Chondrocyte (in vitro differentiated cells): ENCODE data around the gene RAP1B. TPM values are rescaled to one million over a fixed set of nuclear protein-coding genes. Genes with fewer than 3 reads are reported as not detected.
A peak's percentile ranks its signal among the peaks of the same experiment; 100 is the strongest.

Experiments
- DNase-seq: peaks from one replicate; pipeline ENCODE4 v3.0.0; 2021; ENCODE audit warnings: mixed read lengths, low spot score
- H3K27ac Mint-ChIP-seq: one replicate; pipeline ENCODE4 v1.8.0; 2021; ENCODE audit warnings: mild to moderate bottlenecking, moderate library complexity, mixed read lengths; ENCODE audit not compliant: unreplicated experiment
- H3K27me3 Mint-ChIP-seq: 2 replicates; pipeline ENCODE4 v1.8.0; 2021; ENCODE audit warnings: low read depth, mixed read lengths
- H3K36me3 Mint-ChIP-seq: 2 replicates; pipeline ENCODE4 v1.8.0; 2021; ENCODE audit warnings: low read depth, mixed read lengths
- H3K4me1 Mint-ChIP-seq: 2 replicates; pipeline ENCODE4 v1.8.0; 2021; ENCODE audit warnings: low read depth, mild to moderate bottlenecking, mixed read lengths
- H3K4me3 Mint-ChIP-seq: one replicate; pipeline ENCODE4 v1.8.0; 2021; ENCODE audit warnings: mild to moderate bottlenecking, moderate library complexity, mixed read lengths; ENCODE audit not compliant: unreplicated experiment
- H3K9me3 Mint-ChIP-seq: 2 replicates; pipeline ENCODE4 v1.8.0; 2021; ENCODE audit warnings: low read depth, mixed read lengths
- CTCF ChIP-seq: fragments of 200-600 bp; sonication (generic); IDR thresholded peaks from 2 replicates; pipeline ENCODE4 v1.5.0; 2021; ENCODE audit warnings: antibody characterized with exemption, mild to moderate bottlenecking, moderate library complexity
- total RNA-seq: library from RNA; stranded (reverse); gene quantifications from 3 replicates; pipeline ENCODE4 v1.2.1, GENCODE V29; 2021

Gene RAP1B
- total RNA-seq, 1 donor from 2014 or later, result 239 TPM

GRCh38 chr12:68638171-68638570 lies 27.5 kb downstream of the RAP1B start:
- Mint-ChIP-seq H3K27me3 (no peaks in the 10 kb centered on the region), H3K4me3 (no peak overlapping the region), H3K27ac (peak overlapping the region; percentile 38), H3K9me3 (no peaks in the 10 kb centered on the region), H3K4me1 (peaks cover 87% of the 10 kb centered on the region), H3K36me3 (peaks cover 2% of the 10 kb centered on the region)
- no peak for DNase-seq
- no peak for TF ChIP-seq CTCF

- H3K4me1 Mint-ChIP-seq, result peaks cover 82% of the 10 kb centered on the region
- H3K27ac Mint-ChIP-seq, result peak overlapping the region; percentile 74
- H3K9me3 Mint-ChIP-seq, result no peaks in the 10 kb centered on the region
Measured at GRCh38 chr12:68638721-68639395, 28.2 kb downstream of the RAP1B start.

GRCh38 chr12:68639396-68639767 lies 28.7 kb downstream of the RAP1B start:
- DNase-seq, result no peak
- no peaks in the 10 kb centered on the region for H3K9me3 Mint-ChIP-seq
- H3K27me3 Mint-ChIP-seq, result no peaks in the 10 kb centered on the region
- H3K4me1 Mint-ChIP-seq, result peaks cover 81% of the 10 kb centered on the region
- H3K4me3 Mint-ChIP-seq, result no peak overlapping the region
- H3K27ac Mint-ChIP-seq, result peak overlapping the region; percentile 74
- no peak for TF ChIP-seq CTCF
- H3K36me3 Mint-ChIP-seq, result no peaks in the 10 kb centered on the region

More at GRCh38 chr12:68638721-68639395, 28.2 kb downstream of the RAP1B start:
- no peaks in the 10 kb centered on the region for H3K36me3 Mint-ChIP-seq
- DNase-seq, result no peak
- no peak overlapping the region for H3K4me3 Mint-ChIP-seq
- TF ChIP-seq CTCF, result no peak
- no peaks in the 10 kb centered on the region for H3K27me3 Mint-ChIP-seq

GRCh38 chr12:68641138-68641537 lies 30.4 kb downstream of the RAP1B start:
- Mint-ChIP-seq H3K27me3 (no peaks in the 10 kb centered on the region), H3K4me1 (peaks cover 70% of the 10 kb centered on the region), H3K9me3 (no peaks in the 10 kb centered on the region), H3K4me3 (no peak overlapping the region), H3K36me3 (no peaks in the 10 kb centered on the region), H3K27ac (peak overlapping the region; percentile 33)
- TF ChIP-seq CTCF, result no peak
- DNase-seq, result no peak

- no peaks in the 10 kb centered on the region for H3K27me3 Mint-ChIP-seq
- H3K4me1 Mint-ChIP-seq, result peaks cover 45% of the 10 kb centered on the region
- H3K9me3 Mint-ChIP-seq, result no peaks in the 10 kb centered on the region
- no peak overlapping the region for H3K27ac Mint-ChIP-seq
- H3K36me3 Mint-ChIP-seq, result peaks cover under 1% of the 10 kb centered on the region
- no peak overlapping the region for H3K4me3 Mint-ChIP-seq
- no peak for DNase-seq
- TF ChIP-seq CTCF, result no peak
Measured at GRCh38 chr12:68646484-68646883, 35.8 kb downstream of the RAP1B start.
